ENCODE results near the gene PDCD4. TPM values are rescaled to one million over a fixed set of nuclear protein-coding genes. Genes with fewer than 3 reads are reported as not detected.

The PDCD4 gene
- total and polyA plus RNA-seq, 2 of the 13 experiments (the other 11 are each of a cell fraction or from before 2014, with no cell fraction given): 22.8 to 56.2 TPM

DNA sequence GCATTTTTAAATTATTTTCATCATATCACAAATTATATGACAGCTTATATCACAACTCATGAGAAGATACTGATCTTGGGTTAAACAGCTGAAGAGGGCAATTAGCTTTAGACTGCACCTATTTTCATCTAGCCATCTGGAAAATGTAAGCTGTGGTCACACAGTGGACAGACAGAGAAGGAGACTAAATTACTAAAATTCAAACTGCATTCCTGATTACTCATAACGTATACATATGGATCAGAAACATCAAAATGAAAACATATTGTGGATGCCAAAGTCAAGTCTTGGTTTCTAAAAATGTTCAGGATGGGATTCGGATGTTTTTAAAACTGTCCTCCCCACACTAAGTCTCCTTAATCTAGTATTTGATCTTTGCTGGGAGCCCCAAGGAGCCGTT is 40.6 kb downstream of the PDCD4 start:
- in situ Hi-C loops (cut with HindIII; ENCODE audit: extremely low pct_ligation_motif_present, low pct_unique_long_range_greater_than_20kb): no loop called here
- no peak for FAIRE-seq
- no TSS peak for BruUV-seq (replicated peaks)

More for the DNA sequence above, 40.6 kb downstream of the PDCD4 start:
- no peak for DNase-seq (ENCODE audit: low spot score)
- H3K36me3 ChIP-seq (replicated peaks in 1 of 2; ENCODE audit: control insufficient read depth in 1 of 2, insufficient read depth in 2 of 2, low read length in 2 of 2): no peaks in the 10 kb centered on the region
- no peaks in the 10 kb centered on the region for H3K27me3 ChIP-seq (ENCODE audit: control insufficient read depth in 1 of 2, insufficient read depth in 2 of 2, low read length in 2 of 2)
- no peaks in the 10 kb centered on the region for H4K20me1 ChIP-seq (ENCODE audit: insufficient read depth, low read length)
- no peak overlapping the region for H3K9ac ChIP-seq (ENCODE audit: insufficient read depth, low read depth, low read length)
- no peak for ATAC-seq
- H2AFZ ChIP-seq (ENCODE audit: low read length): no peak overlapping the region
- TF ChIP-seq, protein P1, sequence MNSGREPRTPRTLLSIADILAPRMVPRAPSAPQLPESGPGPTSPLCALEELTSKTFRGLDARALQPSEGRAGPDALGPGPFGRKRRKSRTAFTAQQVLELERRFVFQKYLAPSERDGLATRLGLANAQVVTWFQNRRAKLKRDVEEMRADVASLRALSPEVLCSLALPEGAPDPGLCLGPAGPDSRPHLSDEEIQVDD (CRISPR knock-in tag; IDR thresholded peaks at IDR 0.05; ENCODE audit: borderline replicate concordance): no peak
- no peak for TF ChIP-seq ZNF773 (CRISPR knock-in tag; IDR thresholded peaks at IDR 0.05; ENCODE audit: borderline replicate concordance)
- no peak for TF ChIP-seq HNRNPH1 (optimal IDR thresholded peaks at IDR 0.05; ENCODE audit: low read depth, low read length)
- no peak for TF ChIP-seq ZSCAN30 (CRISPR knock-in tag; IDR thresholded peaks at IDR 0.05)
- no peak for TF ChIP-seq ZNF232 (CRISPR knock-in tag; IDR thresholded peaks at IDR 0.05; ENCODE audit: borderline replicate concordance)
- TF ChIP-seq, protein P2, sequence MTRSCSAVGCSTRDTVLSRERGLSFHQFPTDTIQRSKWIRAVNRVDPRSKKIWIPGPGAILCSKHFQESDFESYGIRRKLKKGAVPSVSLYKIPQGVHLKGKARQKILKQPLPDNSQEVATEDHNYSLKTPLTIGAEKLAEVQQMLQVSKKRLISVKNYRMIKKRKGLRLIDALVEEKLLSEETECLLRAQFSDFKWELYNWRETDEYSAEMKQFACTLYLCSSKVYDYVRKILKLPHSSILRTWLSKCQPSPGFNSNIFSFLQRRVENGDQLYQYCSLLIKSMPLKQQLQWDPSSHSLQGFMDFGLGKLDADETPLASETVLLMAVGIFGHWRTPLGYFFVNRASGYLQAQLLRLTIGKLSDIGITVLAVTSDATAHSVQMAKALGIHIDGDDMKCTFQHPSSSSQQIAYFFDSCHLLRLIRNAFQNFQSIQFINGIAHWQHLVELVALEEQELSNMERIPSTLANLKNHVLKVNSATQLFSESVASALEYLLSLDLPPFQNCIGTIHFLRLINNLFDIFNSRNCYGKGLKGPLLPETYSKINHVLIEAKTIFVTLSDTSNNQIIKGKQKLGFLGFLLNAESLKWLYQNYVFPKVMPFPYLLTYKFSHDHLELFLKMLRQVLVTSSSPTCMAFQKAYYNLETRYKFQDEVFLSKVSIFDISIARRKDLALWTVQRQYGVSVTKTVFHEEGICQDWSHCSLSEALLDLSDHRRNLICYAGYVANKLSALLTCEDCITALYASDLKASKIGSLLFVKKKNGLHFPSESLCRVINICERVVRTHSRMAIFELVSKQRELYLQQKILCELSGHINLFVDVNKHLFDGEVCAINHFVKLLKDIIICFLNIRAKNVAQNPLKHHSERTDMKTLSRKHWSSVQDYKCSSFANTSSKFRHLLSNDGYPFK (CRISPR knock-in tag; IDR thresholded peaks at IDR 0.05; ENCODE audit: borderline replicate concordance): no peak
- TF ChIP-seq ZFP1 (CRISPR knock-in tag; IDR thresholded peaks at IDR 0.05): no peak
- TF ChIP-seq, protein P3, sequence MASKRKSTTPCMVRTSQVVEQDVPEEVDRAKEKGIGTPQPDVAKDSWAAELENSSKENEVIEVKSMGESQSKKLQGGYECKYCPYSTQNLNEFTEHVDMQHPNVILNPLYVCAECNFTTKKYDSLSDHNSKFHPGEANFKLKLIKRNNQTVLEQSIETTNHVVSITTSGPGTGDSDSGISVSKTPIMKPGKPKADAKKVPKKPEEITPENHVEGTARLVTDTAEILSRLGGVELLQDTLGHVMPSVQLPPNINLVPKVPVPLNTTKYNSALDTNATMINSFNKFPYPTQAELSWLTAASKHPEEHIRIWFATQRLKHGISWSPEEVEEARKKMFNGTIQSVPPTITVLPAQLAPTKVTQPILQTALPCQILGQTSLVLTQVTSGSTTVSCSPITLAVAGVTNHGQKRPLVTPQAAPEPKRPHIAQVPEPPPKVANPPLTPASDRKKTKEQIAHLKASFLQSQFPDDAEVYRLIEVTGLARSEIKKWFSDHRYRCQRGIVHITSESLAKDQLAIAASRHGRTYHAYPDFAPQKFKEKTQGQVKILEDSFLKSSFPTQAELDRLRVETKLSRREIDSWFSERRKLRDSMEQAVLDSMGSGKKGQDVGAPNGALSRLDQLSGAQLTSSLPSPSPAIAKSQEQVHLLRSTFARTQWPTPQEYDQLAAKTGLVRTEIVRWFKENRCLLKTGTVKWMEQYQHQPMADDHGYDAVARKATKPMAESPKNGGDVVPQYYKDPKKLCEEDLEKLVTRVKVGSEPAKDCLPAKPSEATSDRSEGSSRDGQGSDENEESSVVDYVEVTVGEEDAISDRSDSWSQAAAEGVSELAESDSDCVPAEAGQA (IDR thresholded peaks at IDR 0.05; ENCODE audit: low read depth): no peak
- TF ChIP-seq, protein P3 (CRISPR knock-in tag; IDR thresholded peaks at IDR 0.05; ENCODE audit: borderline replicate concordance): no peak
- TF ChIP-seq, protein P4, sequence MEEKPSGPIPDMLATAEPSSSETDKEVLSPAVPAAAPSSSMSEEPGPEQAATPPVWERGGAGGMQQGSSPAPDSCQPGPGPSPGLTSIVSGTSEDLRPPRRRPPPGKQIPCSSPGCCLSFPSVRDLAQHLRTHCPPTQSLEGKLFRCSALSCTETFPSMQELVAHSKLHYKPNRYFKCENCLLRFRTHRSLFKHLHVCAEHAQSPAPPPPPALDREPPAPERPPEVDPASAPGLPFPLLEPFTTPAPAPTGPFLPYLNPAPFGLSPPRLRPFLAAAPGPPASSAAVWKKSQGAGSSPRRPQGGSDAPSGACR (CRISPR knock-in tag; IDR thresholded peaks at IDR 0.05): no peak
- WGBS (ENCODE audit: low lambda C conversion rate): 95% methylated on average over 3 of the region's 3 CpGs
- H3K4me3 ChIP-seq (replicated peaks in 1 of 3; ENCODE audit: insufficient read depth in 1 of 3, low read depth in 2 of 3, low read length in 3 of 3): no peak overlapping the region
- peaks cover under 1% of the 10 kb centered on the region for H3K79me2 ChIP-seq (ENCODE audit: insufficient read depth, low read length)
- H3K9me3 ChIP-seq (ENCODE audit: low read length): no peaks in the 10 kb centered on the region
- intact Hi-C loops (cut with micrococcal nuclease; ENCODE audit: unreplicated experiment): no loop called here
- CTCF ChIA-PET (ENCODE audit: low intra/inter-chr PET ratio, low total read pairs): no interaction called here
- POLR2A ChIA-PET: no interaction called here
- no peak overlapping the region for H3K4me2 ChIP-seq (ENCODE audit: low read depth, low read length)
- no peak overlapping the region for H3K27ac ChIP-seq (ENCODE audit: extremely low read length, insufficient read depth, low read length)
- H3K4me1 ChIP-seq (ENCODE audit: insufficient read depth, low read length): peaks cover 19% of the 10 kb centered on the region
